Bronchial epithelial cell (primary cell): ENCODE data around the gene DBX1. TPM values are rescaled to one million over a fixed set of nuclear protein-coding genes. Genes with fewer than 3 reads are reported as not detected.

Source experiments
- DNase-seq: peaks from one replicate; pipeline ENCODE4 v3.0.0-alpha.2; 2010; ENCODE audit warnings: low read depth
- FAIRE-seq: peaks from 2 replicates; lab custom pipeline; 2011; peaks lifted over from hg19 to GRCh38; lab: Jason Lieb, UNC
- H3K27me3 ChIP-seq: 2 replicates; pipeline ENCODE4 v1.5.1; 2011; ENCODE audit warnings: low read length; ENCODE audit not compliant: control insufficient read depth, insufficient read depth
- H3K36me3 ChIP-seq: 2 replicates; pipeline ENCODE4 v1.5.1; 2011; ENCODE audit warnings: low read length; ENCODE audit not compliant: control insufficient read depth, insufficient read depth
- H3K4me3 ChIP-seq: 2 replicates; pipeline ENCODE4 v1.5.1; 2011; ENCODE audit warnings: mild to moderate bottlenecking, low read depth, low read length, control low read depth
- CTCF ChIP-seq: IDR thresholded peaks from 2 replicates; pipeline ENCODE4 v1.5.1; 2011; ENCODE audit warnings: mild to moderate bottlenecking, moderate library complexity, low read length, control low read depth, inconsistent platforms; ENCODE audit not compliant: insufficient read depth, severe bottlenecking
- total RNA-seq: library from RNA; depleted of rRNA; stranded (reverse); fragments of >200 nt; gene quantifications from 2 replicates; pipeline ENCODE4 v1.2.1, GENCODE V29; 2014

The DBX1 gene
- total RNA-seq, 1 donor from 2014 or later: not detected

- no peak for TF ChIP-seq CTCF
- Histone ChIP-seq H3K4me3 (peak overlapping the region; percentile 8), H3K27me3 (no peaks in the 10 kb centered on the region), H3K36me3 (peaks cover 15% of the 10 kb centered on the region)
- no peak for FAIRE-seq
- DNase-seq: peak; percentile 96
Observed at GRCh38 chr11:20112291-20113148, 47.8 kb downstream of the DBX1 start.

GRCh38 chr11:20111871-20112270, 48.4 kb downstream of the DBX1 start:
- DNase-seq (no peak), FAIRE-seq (no peak)
- H3K4me3 ChIP-seq: no peak overlapping the region
- TF ChIP-seq CTCF: no peak
- no peaks in the 10 kb centered on the region for H3K27me3 ChIP-seq
- peaks cover 13% of the 10 kb centered on the region for H3K36me3 ChIP-seq

DNA sequence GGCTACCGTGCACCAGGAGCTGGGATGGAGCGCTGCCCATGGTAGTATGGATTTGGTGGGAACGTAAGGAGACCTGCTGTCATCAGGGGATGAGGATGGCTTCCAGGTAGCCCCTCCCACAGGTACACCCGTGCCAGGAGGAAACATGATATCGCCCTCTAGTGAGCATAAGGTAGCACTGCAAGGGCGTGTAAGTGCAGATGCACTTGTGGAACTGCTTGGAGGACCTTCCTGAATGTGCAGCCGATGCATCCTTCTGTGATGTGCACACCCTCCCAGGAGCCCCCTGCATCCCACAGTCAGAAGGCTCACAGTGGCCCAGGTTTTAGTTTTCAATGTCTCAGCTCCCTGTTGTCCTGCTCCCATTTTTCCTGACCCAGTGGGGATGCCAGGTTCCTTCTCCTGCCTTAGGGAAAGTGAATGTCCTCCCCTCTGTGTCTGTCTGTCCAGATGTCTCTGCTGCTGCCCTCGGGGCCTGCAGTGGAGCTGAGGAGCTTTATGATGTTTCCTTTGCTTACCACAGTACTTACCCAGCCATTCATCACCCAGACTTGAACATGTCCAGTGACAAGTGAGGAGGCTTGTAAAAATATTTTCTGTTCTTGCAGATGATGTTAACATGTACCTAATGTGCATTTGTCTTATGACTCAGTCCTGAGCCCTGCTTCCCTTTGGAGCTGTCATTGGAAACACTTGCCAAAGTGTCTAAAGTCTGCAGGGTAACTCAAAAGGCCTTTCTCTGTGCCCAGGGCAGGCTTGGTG, 49.2 kb downstream of the DBX1 start:
- no peaks in the 10 kb centered on the region for H3K27me3 ChIP-seq
- FAIRE-seq (no peak), DNase-seq (peak; percentile 83)
- peaks cover 11% of the 10 kb centered on the region for H3K36me3 ChIP-seq
- peak; percentile 95 for TF ChIP-seq CTCF
- H3K4me3 ChIP-seq: no peak overlapping the region

- H3K27me3 ChIP-seq: no peaks in the 10 kb centered on the region
Observed at GRCh38 chr11:20109731-20110445, 50.4 kb downstream of the DBX1 start.

More at GRCh38 chr11:20109731-20110445, 50.4 kb downstream of the DBX1 start:
- H3K4me3 ChIP-seq: no peak overlapping the region
- FAIRE-seq: no peak
- H3K36me3 ChIP-seq: peaks cover 19% of the 10 kb centered on the region
- no peak for TF ChIP-seq CTCF
- no peak for DNase-seq

Other genes starting within 250 kb of the DBX1 start
- gene HTATIP2, start 203.2 kb upstream of the DBX1 start, total RNA-seq: 84.5 and 94.0 TPM in 2 replicates
- 26.9 and 31.6 TPM in 2 replicates for gene PRMT3, start 227.2 kb upstream of the DBX1 start, total RNA-seq